CD14-positive monocyte (primary cell): ENCODE data around the gene SDK1. TPM values are rescaled to one million over a fixed set of nuclear protein-coding genes. Genes with fewer than 3 reads are reported as not detected.

Experiments
- DNase-seq, 3 donors: peaks; one replicate each; pipeline ENCODE4 v3.0.0-alpha.2; 2011 to 2022
- H2AFZ ChIP-seq: 2 replicates; pipeline ENCODE4 v1.6.0; 2012; ENCODE audit warnings: mild to moderate bottlenecking, low read depth, low read length, inconsistent platforms; ENCODE audit not compliant: insufficient read depth, poor library complexity, severe bottlenecking
- H3K27ac ChIP-seq, 2 donors: 1 replicate in 1 of 2; 2 replicates in 1 of 2; pipeline ENCODE4 v1.5.1; 2012 to 2013; ENCODE audit warnings: low read length in 2 of 2, control low read depth in 1 of 2, inconsistent platforms in 1 of 2, low read depth in 1 of 2, mild to moderate bottlenecking in 1 of 2
- H3K27me3 ChIP-seq, 2 donors: one replicate each; pipeline versions ENCODE4 v1.6.0 to v1.6.1; 2011 to 2013; ENCODE audit warnings: low read length in 2 of 2; ENCODE audit not compliant: control insufficient read depth in 2 of 2, insufficient read depth in 2 of 2
- H3K36me3 ChIP-seq, 2 donors: replicated peaks in 1 of 2; 1 replicate in 1 of 2; 2 replicates in 1 of 2; pipeline versions ENCODE4 v1.5.1 to v1.6.1; 2012 to 2013; ENCODE audit warnings: low read length in 2 of 2, control low read depth in 1 of 2, inconsistent platforms in 1 of 2, mild to moderate bottlenecking in 1 of 2; ENCODE audit not compliant: insufficient read depth in 2 of 2, control insufficient read depth in 1 of 2
- H3K4me1 ChIP-seq, 2 donors: 1 replicate in 1 of 2; 2 replicates in 1 of 2; pipeline versions ENCODE4 v1.5.1 to v1.6.1; 2012 to 2013; ENCODE audit warnings: low read length in 2 of 2, control low read depth in 1 of 2, inconsistent platforms in 1 of 2, mild to moderate bottlenecking in 1 of 2, moderate library complexity in 1 of 2; ENCODE audit not compliant: insufficient read depth in 2 of 2, control insufficient read depth in 1 of 2
- H3K4me2 ChIP-seq: replicated peaks from 2 replicates; pipeline ENCODE3; 2012; ENCODE audit warnings: low read length, moderate library complexity, mild to moderate bottlenecking; ENCODE audit not compliant: poor library complexity, severe bottlenecking; ENCODE audit errors: extremely low read depth
- H3K4me3 ChIP-seq, 3 experiments: fragments of 200-600 bp in 1 of 3; sonication (generic) in 1 of 3; replicated peaks in 1 of 3; 1 replicate in 2 of 3; 2 replicates in 1 of 3; pipeline ENCODE4 v1.5.1; 2011 to 2013; ENCODE audit warnings: low read length in 3 of 3, mild to moderate bottlenecking in 3 of 3, control low read depth in 2 of 3, low read depth in 2 of 3, inconsistent platforms in 1 of 3, moderate library complexity in 1 of 3
- H3K79me2 ChIP-seq: 2 replicates; pipeline ENCODE4 v1.6.0; 2012; ENCODE audit warnings: mild to moderate bottlenecking, control low read depth, inconsistent platforms, low read length, moderate library complexity; ENCODE audit not compliant: insufficient read depth
- H3K9ac ChIP-seq: 2 replicates; pipeline ENCODE4 v1.6.0; 2017; ENCODE audit warnings: low read length, mild to moderate bottlenecking; ENCODE audit not compliant: insufficient read depth, poor library complexity, severe bottlenecking
- H3K9me3 ChIP-seq, 2 donors: replicated peaks in 1 of 2; 1 replicate in 1 of 2; 2 replicates in 1 of 2; pipeline versions ENCODE4 v1.5.1 to v1.6.1; 2012 to 2013; ENCODE audit warnings: low read length in 2 of 2, control low read depth in 1 of 2; ENCODE audit not compliant: control insufficient read depth in 1 of 2, insufficient read depth in 1 of 2
- H4K20me1 ChIP-seq: 2 replicates; pipeline ENCODE4 v1.6.0; 2012; ENCODE audit warnings: mild to moderate bottlenecking, low read length, control low read depth, moderate library complexity; ENCODE audit not compliant: insufficient read depth
- H3K27ac Mint-ChIP-seq, 7 donors: one replicate each; pipeline ENCODE4 v1.8.0; 2020; ENCODE audit warnings: mild to moderate bottlenecking in 7 of 7, mixed read lengths in 7 of 7, moderate library complexity in 6 of 7, inconsistent platforms in 2 of 7
- H3K27me3 Mint-ChIP-seq, 3 donors: one replicate each; pipeline ENCODE4 v1.8.0; 2021 to 2022; ENCODE audit warnings: low read depth in 3 of 3, mild to moderate bottlenecking in 3 of 3, mixed read lengths in 3 of 3, moderate library complexity in 3 of 3, inconsistent platforms in 1 of 3
- H3K36me3 Mint-ChIP-seq, 2 donors: one replicate each; pipeline ENCODE4 v1.8.0; 2020; ENCODE audit warnings: mixed read lengths in 2 of 2, inconsistent platforms in 1 of 2, mild to moderate bottlenecking in 1 of 2
- H3K4me1 Mint-ChIP-seq: one replicate; pipeline ENCODE4 v1.8.0; 2020; ENCODE audit warnings: mild to moderate bottlenecking, mixed read lengths
- H3K4me3 Mint-ChIP-seq, 2 donors: one replicate each; pipeline ENCODE4 v1.8.0; 2020; ENCODE audit warnings: mild to moderate bottlenecking in 2 of 2, mixed read lengths in 2 of 2, moderate library complexity in 1 of 2
- H3K9me3 Mint-ChIP-seq, 7 donors: one replicate each; pipeline ENCODE4 v1.8.0; 2020 to 2022; ENCODE audit warnings: mixed read lengths in 7 of 7, mild to moderate bottlenecking in 6 of 7, moderate library complexity in 6 of 7, inconsistent platforms in 2 of 7
- WGBS: methylation state at CpG from one replicate; pipeline ENCODE4 v1.1.5; 2013; ENCODE audit warnings: missing lambda C conversion rate; ENCODE audit not compliant: insufficient coverage; 5-methylcytosine and 5-hydroxymethylcytosine counted together
- intact Hi-C, 2 donors: fragments of 100-400 bp; cut with micrococcal nuclease; formaldehyde crosslinking; loops; one replicate each; pipeline versions ENCODE4 v1.15.0 to v1.15.1; 2023
- polyA plus RNA-seq, 3 donors: library from polyadenylated mRNA; depleted of rRNA in 1 of 3; unstranded in 2 of 3; stranded (reverse) in 1 of 3; fragments of 300-500 nt in 2 of 3; fragments of >200 nt in 1 of 3; fragmentation: Illumina TruSeq in 2 of 3; gene quantifications; 1 replicate in 2 of 3; 2 replicates in 1 of 3; pipeline ENCODE4 v1.2.3, GENCODE V29; 2012 to 2021
- TF ChIP-seq, protein P1 (sequence below): fragments of 200-600 bp; IDR thresholded peaks from one replicate; pipeline ENCODE4 v1.8.0; 2022; ENCODE audit warnings: antibody characterized with exemption, mild to moderate bottlenecking

SDK1 gene
- polyA plus RNA-seq, 3 donors: 0.01 TPM; not detected in 2

DNA sequence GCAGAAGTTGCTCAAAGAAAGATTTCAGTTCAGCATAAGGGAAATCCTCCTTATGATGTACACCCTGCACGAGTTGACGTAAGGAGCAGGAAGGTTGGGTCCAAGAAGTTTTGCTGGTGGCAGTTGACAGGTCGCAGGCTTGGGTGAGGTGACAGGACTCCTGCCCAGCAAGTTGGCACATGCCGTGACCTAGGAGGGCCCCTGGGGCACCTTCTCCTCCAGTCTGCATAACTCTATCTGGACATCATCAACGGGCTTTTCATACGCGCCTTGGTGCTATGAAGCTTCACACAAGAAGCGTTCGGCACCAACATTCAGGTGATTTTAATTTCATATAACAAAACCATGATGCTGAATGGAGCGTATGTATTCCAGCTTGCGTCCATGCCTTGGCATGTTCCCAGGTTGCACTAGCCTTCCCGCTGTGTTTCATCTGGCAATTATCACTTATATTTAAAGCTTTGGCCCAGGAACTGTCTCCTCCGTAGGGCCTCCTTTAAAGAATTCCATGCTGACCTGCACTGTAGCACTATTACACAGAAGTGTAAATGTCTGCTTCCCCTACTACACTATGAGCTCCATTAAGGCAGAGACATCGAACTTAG, 729.4 kb downstream of the SDK1 start:
- Histone ChIP-seq H3K27me3 (no peaks in the 10 kb centered on the region), H2AFZ (no peak overlapping the region), H3K36me3 (no peaks in the 10 kb centered on the region), H3K27ac (no peak overlapping the region), H3K4me1 (no peaks in the 10 kb centered on the region), H3K9ac (no peak overlapping the region), H3K9me3 (no peaks in the 10 kb centered on the region), H3K79me2 (no peaks in the 10 kb centered on the region), H3K4me2 (no peak overlapping the region), H4K20me1 (no peaks in the 10 kb centered on the region), H3K4me3 (no peak overlapping the region)
- peaks cover 0 to 3% (median 0%) of the 10 kb centered on the region in 3 donors for H3K27me3 Mint-ChIP-seq
- H3K4me1 Mint-ChIP-seq: no peaks in the 10 kb centered on the region
- H3K4me3 Mint-ChIP-seq: no peak overlapping the region
- no peak for DNase-seq
- WGBS: 95% methylated on average over 10 of the region's 14 CpGs
- H3K27ac Mint-ChIP-seq: no peak overlapping the region
- intact Hi-C loops: no loop called here
- H3K36me3 Mint-ChIP-seq: no peaks in the 10 kb centered on the region
- H3K9me3 Mint-ChIP-seq: peaks cover 0 to 9% (median 0%) of the 10 kb centered on the region in 7 donors
- TF ChIP-seq, protein P1, sequence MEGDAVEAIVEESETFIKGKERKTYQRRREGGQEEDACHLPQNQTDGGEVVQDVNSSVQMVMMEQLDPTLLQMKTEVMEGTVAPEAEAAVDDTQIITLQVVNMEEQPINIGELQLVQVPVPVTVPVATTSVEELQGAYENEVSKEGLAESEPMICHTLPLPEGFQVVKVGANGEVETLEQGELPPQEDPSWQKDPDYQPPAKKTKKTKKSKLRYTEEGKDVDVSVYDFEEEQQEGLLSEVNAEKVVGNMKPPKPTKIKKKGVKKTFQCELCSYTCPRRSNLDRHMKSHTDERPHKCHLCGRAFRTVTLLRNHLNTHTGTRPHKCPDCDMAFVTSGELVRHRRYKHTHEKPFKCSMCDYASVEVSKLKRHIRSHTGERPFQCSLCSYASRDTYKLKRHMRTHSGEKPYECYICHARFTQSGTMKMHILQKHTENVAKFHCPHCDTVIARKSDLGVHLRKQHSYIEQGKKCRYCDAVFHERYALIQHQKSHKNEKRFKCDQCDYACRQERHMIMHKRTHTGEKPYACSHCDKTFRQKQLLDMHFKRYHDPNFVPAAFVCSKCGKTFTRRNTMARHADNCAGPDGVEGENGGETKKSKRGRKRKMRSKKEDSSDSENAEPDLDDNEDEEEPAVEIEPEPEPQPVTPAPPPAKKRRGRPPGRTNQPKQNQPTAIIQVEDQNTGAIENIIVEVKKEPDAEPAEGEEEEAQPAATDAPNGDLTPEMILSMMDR: no peak

DNA sequence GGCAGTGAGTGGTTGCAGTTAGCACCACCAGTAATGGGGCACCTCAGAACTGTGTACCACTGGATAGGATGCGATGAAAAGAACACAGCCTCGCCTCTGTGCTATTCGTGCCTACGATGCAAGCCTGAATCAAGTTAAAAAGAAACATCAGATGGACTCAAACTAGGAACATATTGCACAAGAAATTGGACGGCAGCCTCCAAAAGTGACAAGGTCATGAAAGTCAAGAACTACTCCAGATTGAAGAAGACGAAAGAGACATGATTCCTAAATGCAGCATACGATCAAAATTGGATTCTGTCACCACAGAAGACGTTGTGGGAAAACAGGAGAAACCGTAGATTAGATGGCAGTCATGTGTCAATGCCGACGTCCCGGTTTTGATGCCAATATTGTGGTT, 732.9 kb downstream of the SDK1 start:
- Histone ChIP-seq H2AFZ (no peak overlapping the region), H3K9ac (no peak overlapping the region), H3K9me3 (no peaks in the 10 kb centered on the region), H3K27ac (no peak overlapping the region), H3K4me1 (no peaks in the 10 kb centered on the region), H3K27me3 (no peaks in the 10 kb centered on the region), H3K4me2 (no peak overlapping the region), H3K4me3 (no peak overlapping the region), H3K36me3 (no peaks in the 10 kb centered on the region), H3K79me2 (no peaks in the 10 kb centered on the region), H4K20me1 (no peaks in the 10 kb centered on the region)
- no peak for DNase-seq
- Mint-ChIP-seq H3K27me3 (peaks cover 0 to 5% (median 0%) of the 10 kb centered on the region in 3 donors), H3K36me3 (no peaks in the 10 kb centered on the region), H3K9me3 (peaks cover 0 to 6% (median 2%) of the 10 kb centered on the region in 7 donors), H3K4me1 (no peaks in the 10 kb centered on the region), H3K27ac (no peak overlapping the region), H3K4me3 (no peak overlapping the region)
- TF ChIP-seq, protein P1: no peak
- intact Hi-C loops: no loop called here
- 89% methylated on average over 9 of the region's 12 CpGs for WGBS
